IMR-90 (cell line): ENCODE results near the gene PAM16.
A peak's percentile ranks its signal among the peaks of the same experiment; 100 is the strongest.

ENCODE experiments used
- CEBPB ChIP-seq: IDR thresholded peaks from 2 replicates; pipeline ENCODE4 v1.6.1; 2012; ENCODE audit warnings: low read depth, low read length, improper control_type of control experiment
- FOS ChIP-seq: fragments of 150-350 bp; IDR thresholded peaks from 2 replicates; pipeline ENCODE4 v1.6.1; 2016; ENCODE audit warnings: low read depth, low read length
- MAZ ChIP-seq: IDR thresholded peaks from 2 replicates; pipeline ENCODE4 v1.6.1; 2012; ENCODE audit warnings: low read depth, mild to moderate bottlenecking, low read length, improper control_type of control experiment, moderate library complexity, borderline replicate concordance
- MXI1 ChIP-seq: IDR thresholded peaks from 2 replicates; pipeline ENCODE4 v1.6.1; 2012; ENCODE audit warnings: low read depth, mild to moderate bottlenecking, low read length, moderate library complexity, borderline replicate concordance
- NFE2L2 ChIP-seq: fragments of 150-350 bp; IDR thresholded peaks from 2 replicates; pipeline ENCODE4 v1.6.1; 2016; ENCODE audit warnings: low read depth, mild to moderate bottlenecking, low read length
- POLR2A ChIP-seq: IDR thresholded peaks from 2 replicates; pipeline ENCODE4 v1.6.1; 2012; ENCODE audit warnings: mild to moderate bottlenecking, low read depth, low read length
- RAD21 ChIP-seq: IDR thresholded peaks from 2 replicates; pipeline ENCODE4 v1.6.1; 2012; ENCODE audit warnings: low read length, improper control_type of control experiment
- RFX5 ChIP-seq: IDR thresholded peaks from 2 replicates; pipeline ENCODE4 v1.8.0; 2012; ENCODE audit warnings: low read depth, mild to moderate bottlenecking, low read length, moderate library complexity
- TF ChIP-seq, protein P1 (sequence below): conservative IDR thresholded peaks from 2 replicates; pipeline ENCODE4 v1.5.1; 2012; ENCODE audit warnings: mild to moderate bottlenecking, low read depth, low read length, improper control_type of control experiment
- TF ChIP-seq, protein P2 (sequence below): fragments of 150-350 bp; IDR thresholded peaks from 2 replicates; pipeline ENCODE4 v1.6.1; 2017; ENCODE audit warnings: mild to moderate bottlenecking, antibody characterized with exemption, low read length, low read depth

DNA sequence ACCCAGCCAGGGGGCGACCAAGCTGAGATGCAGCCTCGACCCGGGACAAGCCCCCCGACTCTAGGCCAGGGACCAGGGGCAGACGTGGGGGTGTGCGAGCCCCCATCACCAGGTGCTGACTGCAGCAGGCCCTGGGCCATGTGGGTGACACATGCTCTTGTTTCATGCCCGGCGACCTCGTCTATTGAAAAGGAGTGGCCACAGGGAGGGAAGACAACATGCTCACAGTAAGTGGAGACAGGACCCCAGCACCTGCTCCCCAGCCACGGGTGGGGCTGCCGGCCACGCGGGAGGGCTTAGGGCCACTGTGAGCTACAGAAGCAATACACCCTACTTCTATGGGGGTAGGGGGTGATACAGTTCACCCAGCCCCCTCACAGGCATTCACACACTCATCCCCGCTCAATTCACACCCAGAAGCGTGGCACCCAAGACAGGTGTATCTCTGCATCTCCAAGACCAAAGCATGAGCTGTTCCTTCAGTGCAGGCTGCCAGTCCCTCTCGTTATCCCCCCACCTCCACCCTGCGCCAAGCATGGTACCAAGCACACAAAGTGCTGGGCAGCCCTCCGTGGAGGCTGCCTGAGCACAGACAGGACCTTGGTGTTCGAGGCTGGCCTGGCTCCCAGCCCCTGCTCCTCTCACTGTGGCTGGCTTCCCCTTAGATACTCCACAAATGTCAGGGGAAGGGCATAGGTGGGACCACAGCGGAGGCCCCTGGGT is 34.1 kb upstream of the PAM16 start:
- peak; percentile 18; the same call in 1 of the 2 replicates for TF ChIP-seq POLR2A
- TF ChIP-seq, protein P1, sequence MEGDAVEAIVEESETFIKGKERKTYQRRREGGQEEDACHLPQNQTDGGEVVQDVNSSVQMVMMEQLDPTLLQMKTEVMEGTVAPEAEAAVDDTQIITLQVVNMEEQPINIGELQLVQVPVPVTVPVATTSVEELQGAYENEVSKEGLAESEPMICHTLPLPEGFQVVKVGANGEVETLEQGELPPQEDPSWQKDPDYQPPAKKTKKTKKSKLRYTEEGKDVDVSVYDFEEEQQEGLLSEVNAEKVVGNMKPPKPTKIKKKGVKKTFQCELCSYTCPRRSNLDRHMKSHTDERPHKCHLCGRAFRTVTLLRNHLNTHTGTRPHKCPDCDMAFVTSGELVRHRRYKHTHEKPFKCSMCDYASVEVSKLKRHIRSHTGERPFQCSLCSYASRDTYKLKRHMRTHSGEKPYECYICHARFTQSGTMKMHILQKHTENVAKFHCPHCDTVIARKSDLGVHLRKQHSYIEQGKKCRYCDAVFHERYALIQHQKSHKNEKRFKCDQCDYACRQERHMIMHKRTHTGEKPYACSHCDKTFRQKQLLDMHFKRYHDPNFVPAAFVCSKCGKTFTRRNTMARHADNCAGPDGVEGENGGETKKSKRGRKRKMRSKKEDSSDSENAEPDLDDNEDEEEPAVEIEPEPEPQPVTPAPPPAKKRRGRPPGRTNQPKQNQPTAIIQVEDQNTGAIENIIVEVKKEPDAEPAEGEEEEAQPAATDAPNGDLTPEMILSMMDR: no peak
- no peak for TF ChIP-seq FOS
- no peak for TF ChIP-seq NFE2L2
- no peak for TF ChIP-seq RFX5
- TF ChIP-seq CEBPB: no peak
- TF ChIP-seq, protein P2, sequence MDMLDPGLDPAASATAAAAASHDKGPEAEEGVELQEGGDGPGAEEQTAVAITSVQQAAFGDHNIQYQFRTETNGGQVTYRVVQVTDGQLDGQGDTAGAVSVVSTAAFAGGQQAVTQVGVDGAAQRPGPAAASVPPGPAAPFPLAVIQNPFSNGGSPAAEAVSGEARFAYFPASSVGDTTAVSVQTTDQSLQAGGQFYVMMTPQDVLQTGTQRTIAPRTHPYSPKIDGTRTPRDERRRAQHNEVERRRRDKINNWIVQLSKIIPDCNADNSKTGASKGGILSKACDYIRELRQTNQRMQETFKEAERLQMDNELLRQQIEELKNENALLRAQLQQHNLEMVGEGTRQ: no peak
- TF ChIP-seq RAD21: no peak
- no peak for TF ChIP-seq MAZ
- no peak for TF ChIP-seq MXI1
